Measurements from ENCODE around the gene TBC1D8. TPM values are rescaled to one million over a fixed set of nuclear protein-coding genes. Genes with fewer than 3 reads are reported as not detected.

The TBC1D8 gene
- total RNA-seq, 1 experiment from 2014 or later = 51.7 TPM

DNA sequence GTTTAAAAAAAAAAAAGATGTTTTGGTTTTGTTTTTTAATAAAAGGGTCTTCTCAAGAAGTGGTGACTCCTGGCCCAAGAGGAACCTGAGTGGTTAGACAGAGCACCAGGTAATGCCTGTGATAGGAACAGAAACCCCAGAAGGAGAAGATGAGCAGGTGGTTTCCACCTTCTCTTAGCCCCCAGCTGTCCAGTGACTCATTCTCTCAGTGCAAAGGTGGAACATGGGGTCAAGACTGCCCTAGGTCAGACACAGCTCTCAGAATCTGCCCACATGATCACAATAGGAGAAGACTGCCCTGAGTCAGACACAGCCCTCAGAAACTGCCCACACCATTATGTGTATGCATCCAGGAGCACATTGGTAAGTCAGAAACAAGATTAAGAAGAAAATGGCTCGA, 61.8 kb downstream of the TBC1D8 start:
- Mint-ChIP-seq H3K36me3 (peaks cover 10% of the 10 kb centered on the region), H3K4me1 (peaks cover 14% of the 10 kb centered on the region), H3K9me3 (no peaks in the 10 kb centered on the region; the same call in 1 of the 2 replicates), H3K27me3 (ENCODE audit: low read depth) (no peaks in the 10 kb centered on the region), H3K27ac (no peak overlapping the region; the same call in 1 of the 2 replicates), H3K4me3 (no peak overlapping the region)
- CTCF ChIA-PET = no interaction called here
- DNase-seq (ENCODE audit: low spot score) (no peak), ATAC-seq (no peak)
- TF ChIP-seq USF1 (CRISPR knock-in tag; IDR thresholded peaks at IDR 0.05) = no peak
- TF ChIP-seq MXD4 (CRISPR knock-in tag; IDR thresholded peaks at IDR 0.05; ENCODE audit: borderline replicate concordance) = no peak
- TF ChIP-seq ZNF532 (CRISPR knock-in tag; IDR thresholded peaks at IDR 0.05; ENCODE audit: borderline replicate concordance) = no peak
- no peak for TF ChIP-seq GTF2I (CRISPR knock-in tag; conservative IDR thresholded peaks at IDR 0.05)
- no peak for TF ChIP-seq MLX (CRISPR knock-in tag; IDR thresholded peaks at IDR 0.05)
- no peak for TF ChIP-seq RORB (CRISPR knock-in tag; IDR thresholded peaks at IDR 0.05)
- no peak for TF ChIP-seq ATF2 (CRISPR knock-in tag; IDR thresholded peaks at IDR 0.05; ENCODE audit: borderline replicate concordance, low read depth)
- TF ChIP-seq ZNF317 (CRISPR knock-in tag; IDR thresholded peaks at IDR 0.05; ENCODE audit: borderline replicate concordance, low read depth) = no peak
- TF ChIP-seq, protein P1, sequence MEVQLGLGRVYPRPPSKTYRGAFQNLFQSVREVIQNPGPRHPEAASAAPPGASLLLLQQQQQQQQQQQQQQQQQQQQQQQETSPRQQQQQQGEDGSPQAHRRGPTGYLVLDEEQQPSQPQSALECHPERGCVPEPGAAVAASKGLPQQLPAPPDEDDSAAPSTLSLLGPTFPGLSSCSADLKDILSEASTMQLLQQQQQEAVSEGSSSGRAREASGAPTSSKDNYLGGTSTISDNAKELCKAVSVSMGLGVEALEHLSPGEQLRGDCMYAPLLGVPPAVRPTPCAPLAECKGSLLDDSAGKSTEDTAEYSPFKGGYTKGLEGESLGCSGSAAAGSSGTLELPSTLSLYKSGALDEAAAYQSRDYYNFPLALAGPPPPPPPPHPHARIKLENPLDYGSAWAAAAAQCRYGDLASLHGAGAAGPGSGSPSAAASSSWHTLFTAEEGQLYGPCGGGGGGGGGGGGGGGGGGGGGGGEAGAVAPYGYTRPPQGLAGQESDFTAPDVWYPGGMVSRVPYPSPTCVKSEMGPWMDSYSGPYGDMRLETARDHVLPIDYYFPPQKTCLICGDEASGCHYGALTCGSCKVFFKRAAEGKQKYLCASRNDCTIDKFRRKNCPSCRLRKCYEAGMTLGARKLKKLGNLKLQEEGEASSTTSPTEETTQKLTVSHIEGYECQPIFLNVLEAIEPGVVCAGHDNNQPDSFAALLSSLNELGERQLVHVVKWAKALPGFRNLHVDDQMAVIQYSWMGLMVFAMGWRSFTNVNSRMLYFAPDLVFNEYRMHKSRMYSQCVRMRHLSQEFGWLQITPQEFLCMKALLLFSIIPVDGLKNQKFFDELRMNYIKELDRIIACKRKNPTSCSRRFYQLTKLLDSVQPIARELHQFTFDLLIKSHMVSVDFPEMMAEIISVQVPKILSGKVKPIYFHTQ (CRISPR knock-in tag; IDR thresholded peaks at IDR 0.05) = no peak
- no peak for TF ChIP-seq FOXP1 (CRISPR knock-in tag; IDR thresholded peaks at IDR 0.05; ENCODE audit: borderline replicate concordance)
- TF ChIP-seq GRHL2 (CRISPR knock-in tag; IDR thresholded peaks at IDR 0.05; ENCODE audit: insufficient replicate concordance, severe bottlenecking) = no peak
- TF ChIP-seq ZNF416 (CRISPR knock-in tag; IDR thresholded peaks at IDR 0.05) = no peak
- TF ChIP-seq PRRX2 (CRISPR knock-in tag; IDR thresholded peaks at IDR 0.05) = no peak
- POLR2A ChIA-PET = interaction anchor here (0.7 kb wide), 1 partner anchor 10 kb away, joined by 4 read pairs; no protein-coding TSS in a partner anchor

GRCh38 chr2:101087638-101088037, 63.5 kb downstream of the TBC1D8 start:
- CTCF ChIA-PET = interaction anchor here (0.7 kb wide), 1 partner anchor 1171 kb away, joined by 6 read pairs; no protein-coding TSS in a partner anchor
- Mint-ChIP-seq H3K27ac (no peak overlapping the region), H3K4me3 (no peak overlapping the region), H3K4me1 (peaks cover 8% of the 10 kb centered on the region), H3K27me3 (ENCODE audit: low read depth) (no peaks in the 10 kb centered on the region), H3K9me3 (no peaks in the 10 kb centered on the region), H3K36me3 (peaks cover 16% of the 10 kb centered on the region)
- no peak for ATAC-seq
- no peak for DNase-seq (ENCODE audit: low spot score)
- POLR2A ChIA-PET = interaction anchor here (0.6 kb wide), 1 partner anchor 40 kb away, joined by 3 read pairs; no protein-coding TSS in a partner anchor
- TF ChIP-seq OVOL2 (CRISPR knock-in tag; IDR thresholded peaks at IDR 0.05; ENCODE audit: borderline replicate concordance) (no peak), SMAD3 (CRISPR knock-in tag; IDR thresholded peaks at IDR 0.05; ENCODE audit: borderline replicate concordance) (no peak), ZBTB43 (CRISPR knock-in tag; IDR thresholded peaks at IDR 0.05) (no peak), HMGA2 (CRISPR knock-in tag; IDR thresholded peaks at IDR 0.05) (no peak), GRHL2 (CRISPR knock-in tag; IDR thresholded peaks at IDR 0.05; ENCODE audit: insufficient replicate concordance, severe bottlenecking) (no peak), NR1H2 (CRISPR knock-in tag; IDR thresholded peaks at IDR 0.05) (no peak), ZNF396 (CRISPR knock-in tag; IDR thresholded peaks at IDR 0.05; ENCODE audit: borderline replicate concordance) (no peak)
- TF ChIP-seq, protein P1 (CRISPR knock-in tag; IDR thresholded peaks at IDR 0.05) = no peak
- TF ChIP-seq, protein P2, sequence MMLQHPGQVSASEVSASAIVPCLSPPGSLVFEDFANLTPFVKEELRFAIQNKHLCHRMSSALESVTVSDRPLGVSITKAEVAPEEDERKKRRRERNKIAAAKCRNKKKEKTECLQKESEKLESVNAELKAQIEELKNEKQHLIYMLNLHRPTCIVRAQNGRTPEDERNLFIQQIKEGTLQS (CRISPR knock-in tag; conservative IDR thresholded peaks at IDR 0.05) = no peak
